GM23248 (cell line): ENCODE measurements around the gene TXNL4A. TPM values are rescaled to one million over a fixed set of nuclear protein-coding genes. Genes with fewer than 3 reads are reported as not detected.

Experiments
- DNase-seq: peaks from one replicate; pipeline ENCODE4 v3.0.0-alpha.2; 2015
- H2AFZ ChIP-seq: fragments of 200-600 bp; sonication (generic); 2 replicates; pipeline ENCODE4 v1.6.1; 2016; ENCODE audit warnings: antibody characterized with exemption
- H3F3A ChIP-seq: fragments of 200-600 bp; sonication (generic); 2 replicates; pipeline ENCODE4 v1.6.1; 2016; ENCODE audit warnings: mild to moderate bottlenecking, antibody characterized with exemption, mixed run types; ENCODE audit not compliant: insufficient read depth
- H3K27ac ChIP-seq: fragments of 200-600 bp; sonication (generic); 2 replicates; pipeline ENCODE4 v1.5.1; 2016; ENCODE audit warnings: mild to moderate bottlenecking
- H3K27me3 ChIP-seq: fragments of 200-600 bp; sonication (generic); replicated peaks from 2 replicates; pipeline ENCODE4 v1.6.1; 2016; ENCODE audit warnings: mild to moderate bottlenecking; ENCODE audit not compliant: insufficient read depth
- H3K36me3 ChIP-seq: fragments of 200-600 bp; sonication (generic); 2 replicates; pipeline ENCODE4 v1.6.1; 2016; ENCODE audit warnings: low read depth, mild to moderate bottlenecking
- H3K4me1 ChIP-seq: fragments of 200-600 bp; sonication (generic); 2 replicates; pipeline ENCODE4 v1.6.1; 2016; ENCODE audit warnings: mild to moderate bottlenecking; ENCODE audit not compliant: insufficient read depth
- H3K4me2 ChIP-seq: fragments of 200-600 bp; sonication (generic); one replicate; pipeline ENCODE4 v1.6.1; 2016; ENCODE audit warnings: mild to moderate bottlenecking; ENCODE audit not compliant: unreplicated experiment
- H3K4me3 ChIP-seq: fragments of 200-600 bp; sonication (generic); 2 replicates; pipeline ENCODE4 v1.5.1; 2016; ENCODE audit warnings: mild to moderate bottlenecking
- H3K79me2 ChIP-seq: fragments of 200-600 bp; sonication (generic); 2 replicates; pipeline ENCODE4 v1.6.1; 2016; ENCODE audit warnings: mild to moderate bottlenecking; ENCODE audit not compliant: insufficient read depth
- H3K9ac ChIP-seq: fragments of 200-600 bp; sonication (generic); 2 replicates; pipeline ENCODE4 v1.6.1; 2016; ENCODE audit warnings: mild to moderate bottlenecking
- H3K9me2 ChIP-seq: fragments of 200-600 bp; sonication (generic); 2 replicates; pipeline ENCODE4 v1.6.1; 2016; ENCODE audit warnings: mixed run types, mild to moderate bottlenecking, moderate library complexity; ENCODE audit not compliant: insufficient read depth
- H3K9me3 ChIP-seq: fragments of 200-600 bp; sonication (generic); one replicate; pipeline ENCODE4 v1.6.1; 2017; ENCODE audit warnings: low read depth
- H4K20me1 ChIP-seq: fragments of 200-600 bp; sonication (generic); 2 replicates; pipeline ENCODE4 v1.6.0; 2016; ENCODE audit not compliant: insufficient read depth
- EZH2 ChIP-seq: fragments of 200-600 bp; sonication (generic); IDR thresholded peaks from 2 replicates; pipeline ENCODE4 v1.6.1; 2018; ENCODE audit warnings: antibody characterized with exemption, mild to moderate bottlenecking; ENCODE audit not compliant: insufficient read depth, poor library complexity, severe bottlenecking
- EZH2phosphoT487 ChIP-seq: fragments of 200-600 bp; sonication (generic); IDR thresholded peaks from 2 replicates; pipeline ENCODE4 v1.6.1; 2018; ENCODE audit warnings: antibody characterized with exemption, moderate library complexity, mild to moderate bottlenecking, low read depth; ENCODE audit not compliant: insufficient read depth
- WGBS, 2 experiments: methylation state at CpG; one replicate each; pipeline ENCODE4 v1.1.6; 2015 to 2017; ENCODE audit warnings: low lambda C conversion rate in 2 of 2, low coverage in 1 of 2; ENCODE audit errors: missing lambda C conversion rate in 2 of 2; 5-methylcytosine and 5-hydroxymethylcytosine counted together
- in situ Hi-C: fragments of 300-500 bp; cut with MboI; formaldehyde crosslinking; loops from 2 replicates; pipeline ENCODE4 v1.15.0; 2020
- polyA plus RNA-seq: library from polyadenylated mRNA; unstranded; fragments of >200 nt; fragmentation: Nextera tagmentation; extraction: Ambion mirVana; gene quantifications from 2 replicates; pipeline ENCODE4 v1.2.1, GENCODE V29; 2016
- total RNA-seq: library from RNA; depleted of rRNA; stranded (reverse); fragments of >200 nt; shearing (Covaris generic); gene quantifications from 2 replicates; pipeline ENCODE4 v1.2.3, GENCODE V29; 2014

Gene TXNL4A
- total and polyA plus RNA-seq, 2 experiments from 2014 or later = 17.4 to 192 TPM

GRCh38 chr18:79988071-79988450, 302 bp downstream of the TXNL4A start:
- Histone ChIP-seq H3K9me2 (no peaks in the 10 kb centered on the region), H3K4me2 (peak overlapping the region; percentile 100), H3F3A (peaks cover 5% of the 10 kb centered on the region; the same call in 1 of the 2 replicates), H3K36me3 (peaks cover 9% of the 10 kb centered on the region; the same call in 1 of the 2 replicates), H3K27ac (peak overlapping the region; percentile 93), H4K20me1 (peaks cover 21% of the 10 kb centered on the region; the same call in 1 of the 2 replicates), H3K27me3 (no peaks in the 10 kb centered on the region), H3K4me3 (peak overlapping the region; percentile 98), H2AFZ (peak overlapping the region; percentile 87), H3K79me2 (peaks cover 56% of the 10 kb centered on the region), H3K4me1 (peaks cover 9% of the 10 kb centered on the region; the same call in 1 of the 2 replicates), H3K9me3 (no peaks in the 10 kb centered on the region), H3K9ac (peak overlapping the region; percentile 93)
- in situ Hi-C loops = no loop called here
- TF ChIP-seq EZH2 = no peak
- TF ChIP-seq EZH2phosphoT487 = no peak
- 1% methylated on average over 37 to 39 of the region's 48 CpGs for WGBS, 2 experiments
- DNase-seq = peak; percentile 74

- peaks cover 9% of the 10 kb centered on the region; the same call in 1 of the 2 replicates for H3K36me3 ChIP-seq
- peak; percentile 68 for DNase-seq
- H2AFZ ChIP-seq = peak overlapping the region; percentile 87
- peak overlapping the region; percentile 98 for H3K4me3 ChIP-seq
- H3K4me2 ChIP-seq = peak overlapping the region; percentile 100
- H3F3A ChIP-seq = peaks cover 5% of the 10 kb centered on the region; the same call in 1 of the 2 replicates
- H3K9me3 ChIP-seq = no peaks in the 10 kb centered on the region
- peaks cover 61% of the 10 kb centered on the region for H3K79me2 ChIP-seq
- H3K27ac ChIP-seq = peak overlapping the region; percentile 93
- H3K9me2 ChIP-seq = no peaks in the 10 kb centered on the region
- 0 to 1% methylated on average over 6 of the region's 6 CpGs for WGBS, 2 experiments
- peaks cover 23% of the 10 kb centered on the region; the same call in 1 of the 2 replicates for H4K20me1 ChIP-seq
- H3K9ac ChIP-seq = peak overlapping the region; percentile 93
- in situ Hi-C loops = no loop called here
- H3K27me3 ChIP-seq = no peaks in the 10 kb centered on the region
- TF ChIP-seq EZH2 (no peak), EZH2phosphoT487 (no peak)
- H3K4me1 ChIP-seq = peaks cover 9% of the 10 kb centered on the region; the same call in 1 of the 2 replicates
These were observed 797 bp downstream of the TXNL4A start for GRCh38 chr18:79987566-79987965.

- in situ Hi-C loops = no loop called here
- Histone ChIP-seq H3K9me3 (no peaks in the 10 kb centered on the region), H3K4me2 (peak overlapping the region; percentile 100), H3K27me3 (no peaks in the 10 kb centered on the region), H3K27ac (peak overlapping the region; percentile 93), H3K4me1 (peaks cover 9% of the 10 kb centered on the region; the same call in 1 of the 2 replicates), H3F3A (peaks cover 5% of the 10 kb centered on the region; the same call in 1 of the 2 replicates), H3K4me3 (peak overlapping the region; percentile 98), H3K79me2 (peaks cover 69% of the 10 kb centered on the region), H4K20me1 (peaks cover 23% of the 10 kb centered on the region; the same call in 1 of the 2 replicates), H3K36me3 (peaks cover 9% of the 10 kb centered on the region; the same call in 1 of the 2 replicates), H2AFZ (no peak overlapping the region), H3K9ac (peak overlapping the region; percentile 93), H3K9me2 (no peaks in the 10 kb centered on the region)
- DNase-seq = peak; percentile 49
- WGBS, 2 experiments = 29 to 33% methylated on average over 7 of the region's 7 CpGs
- no peak for TF ChIP-seq EZH2phosphoT487
- TF ChIP-seq EZH2 = no peak
These were observed 1.6 kb downstream of the TXNL4A start for GRCh38 chr18:79986726-79987125.

- Histone ChIP-seq H2AFZ (no peak overlapping the region), H3K4me2 (no peak overlapping the region), H4K20me1 (peaks cover 23% of the 10 kb centered on the region; the same call in 1 of the 2 replicates), H3K9me3 (no peaks in the 10 kb centered on the region), H3K4me3 (no peak overlapping the region), H3K79me2 (peaks cover 85% of the 10 kb centered on the region), H3K27ac (no peak overlapping the region), H3K9ac (no peak overlapping the region), H3F3A (peaks cover 5% of the 10 kb centered on the region; the same call in 1 of the 2 replicates), H3K9me2 (no peaks in the 10 kb centered on the region), H3K4me1 (peaks cover 9% of the 10 kb centered on the region; the same call in 1 of the 2 replicates), H3K36me3 (peaks cover 9% of the 10 kb centered on the region; the same call in 1 of the 2 replicates), H3K27me3 (no peaks in the 10 kb centered on the region)
- WGBS, 2 experiments = 92 to 93% methylated on average over 12 of the region's 12 CpGs
- no peak for DNase-seq
- in situ Hi-C loops = no loop called here
- no peak for TF ChIP-seq EZH2
- no peak for TF ChIP-seq EZH2phosphoT487
These were observed 3.2 kb downstream of the TXNL4A start for GRCh38 chr18:79985172-79985571.
